Activated naive CD4-positive, alpha-beta T cell treated with anti-CD3 and anti-CD28 coated beads, Interleukin-2, amount 50 U/mL, for 24 hours (primary cell): ENCODE measurements around the gene HYDIN.
"Not testable (repeated sequence)": the region's sequence is repeated elsewhere in the genome, so short reads cannot be mapped to it uniquely, and the experiment has no call there.

Source experiments
- H3K27ac Mint-ChIP-seq: one replicate; pipeline ENCODE4 v1.8.0; 2021; ENCODE audit warnings: mild to moderate bottlenecking, mixed read lengths
- H3K27me3 Mint-ChIP-seq: one replicate; pipeline ENCODE4 v1.8.0; 2021; ENCODE audit warnings: mixed read lengths
- H3K36me3 Mint-ChIP-seq: one replicate; pipeline ENCODE4 v1.8.0; 2021; ENCODE audit warnings: mixed read lengths
- H3K4me1 Mint-ChIP-seq: one replicate; pipeline ENCODE4 v1.8.0; 2021; ENCODE audit warnings: mixed read lengths
- H3K4me3 Mint-ChIP-seq: one replicate; pipeline ENCODE4 v1.8.0; 2021; ENCODE audit warnings: mild to moderate bottlenecking, mixed read lengths
- H3K9me3 Mint-ChIP-seq: one replicate; pipeline ENCODE4 v1.8.0; 2021; ENCODE audit warnings: mixed read lengths

HYDIN gene

GRCh38 chr16:70920661-70921060 is 309.9 kb downstream of the HYDIN start:
- not testable (repeated sequence) for H3K27ac Mint-ChIP-seq

GRCh38 chr16:70888208-70888607 is 342.3 kb downstream of the HYDIN start:
- not testable (repeated sequence) for H3K9me3 Mint-ChIP-seq

More at GRCh38 chr16:70920661-70921060, 309.9 kb downstream of the HYDIN start:
- H3K36me3 Mint-ChIP-seq, H3K4me1 Mint-ChIP-seq, H3K9me3 Mint-ChIP-seq, H3K27me3 Mint-ChIP-seq, H3K4me3 Mint-ChIP-seq: not testable (repeated sequence)

GRCh38 chr16:70884652-70885051 is 345.9 kb downstream of the HYDIN start:
- H3K9me3 Mint-ChIP-seq, H3K36me3 Mint-ChIP-seq, H3K27me3 Mint-ChIP-seq, H3K27ac Mint-ChIP-seq, H3K4me3 Mint-ChIP-seq, H3K4me1 Mint-ChIP-seq: not testable (repeated sequence)

More at GRCh38 chr16:70888208-70888607, 342.3 kb downstream of the HYDIN start:
- not testable (repeated sequence) for H3K27me3 Mint-ChIP-seq, H3K27ac Mint-ChIP-seq, H3K4me1 Mint-ChIP-seq, H3K4me3 Mint-ChIP-seq, H3K36me3 Mint-ChIP-seq

GRCh38 chr16:70882311-70882710 is 348.2 kb downstream of the HYDIN start:
- not testable (repeated sequence) for H3K4me3 Mint-ChIP-seq, H3K27me3 Mint-ChIP-seq, H3K27ac Mint-ChIP-seq, H3K36me3 Mint-ChIP-seq, H3K9me3 Mint-ChIP-seq, H3K4me1 Mint-ChIP-seq

- H3K4me1 Mint-ChIP-seq, H3K9me3 Mint-ChIP-seq, H3K36me3 Mint-ChIP-seq, H3K27me3 Mint-ChIP-seq, H3K27ac Mint-ChIP-seq, H3K4me3 Mint-ChIP-seq: not testable (repeated sequence)
Measured at GRCh38 chr16:70877895-70878294, 352.6 kb downstream of the HYDIN start.

GRCh38 chr16:70876442-70876841 is 354.1 kb downstream of the HYDIN start:
- H3K4me1 Mint-ChIP-seq, H3K27me3 Mint-ChIP-seq, H3K27ac Mint-ChIP-seq, H3K36me3 Mint-ChIP-seq, H3K4me3 Mint-ChIP-seq, H3K9me3 Mint-ChIP-seq: not testable (repeated sequence)

- H3K4me3 Mint-ChIP-seq, H3K36me3 Mint-ChIP-seq, H3K27me3 Mint-ChIP-seq, H3K9me3 Mint-ChIP-seq, H3K27ac Mint-ChIP-seq, H3K4me1 Mint-ChIP-seq: not testable (repeated sequence)
Measured at GRCh38 chr16:70864698-70865097, 365.8 kb downstream of the HYDIN start.

GRCh38 chr16:70861996-70862395 is 368.5 kb downstream of the HYDIN start:
- not testable (repeated sequence) for H3K4me1 Mint-ChIP-seq, H3K4me3 Mint-ChIP-seq, H3K27me3 Mint-ChIP-seq, H3K9me3 Mint-ChIP-seq, H3K27ac Mint-ChIP-seq, H3K36me3 Mint-ChIP-seq

- not testable (repeated sequence) for H3K9me3 Mint-ChIP-seq, H3K4me3 Mint-ChIP-seq, H3K36me3 Mint-ChIP-seq, H3K27ac Mint-ChIP-seq, H3K27me3 Mint-ChIP-seq, H3K4me1 Mint-ChIP-seq
Measured at GRCh38 chr16:70851299-70851698, 379.2 kb downstream of the HYDIN start.

- not testable (repeated sequence) for H3K27ac Mint-ChIP-seq, H3K4me3 Mint-ChIP-seq, H3K27me3 Mint-ChIP-seq, H3K36me3 Mint-ChIP-seq, H3K4me1 Mint-ChIP-seq, H3K9me3 Mint-ChIP-seq
Measured at GRCh38 chr16:70823498-70824118, 406.9 kb downstream of the HYDIN start.

GRCh38 chr16:70822734-70823133 is 407.8 kb downstream of the HYDIN start:
- not testable (repeated sequence) for H3K9me3 Mint-ChIP-seq, H3K4me3 Mint-ChIP-seq, H3K4me1 Mint-ChIP-seq, H3K27me3 Mint-ChIP-seq, H3K36me3 Mint-ChIP-seq, H3K27ac Mint-ChIP-seq

GRCh38 chr16:70818088-70818487 is 412.4 kb downstream of the HYDIN start:
- not testable (repeated sequence) for H3K27me3 Mint-ChIP-seq, H3K36me3 Mint-ChIP-seq, H3K27ac Mint-ChIP-seq, H3K4me3 Mint-ChIP-seq, H3K4me1 Mint-ChIP-seq, H3K9me3 Mint-ChIP-seq

GRCh38 chr16:70809392-70810060 is 421.0 kb downstream of the HYDIN start:
- H3K36me3 Mint-ChIP-seq: no peaks in the 10 kb centered on the region
- H3K4me3 Mint-ChIP-seq: no peak overlapping the region
- H3K9me3 Mint-ChIP-seq: no peaks in the 10 kb centered on the region
- H3K27me3 Mint-ChIP-seq: no peaks in the 10 kb centered on the region
- no peak overlapping the region for H3K27ac Mint-ChIP-seq
- no peaks in the 10 kb centered on the region for H3K4me1 Mint-ChIP-seq

GRCh38 chr16:70808371-70808770 is 422.2 kb downstream of the HYDIN start:
- Mint-ChIP-seq H3K27me3 (no peaks in the 10 kb centered on the region), H3K27ac (no peak overlapping the region), H3K4me1 (no peaks in the 10 kb centered on the region), H3K36me3 (peaks cover 4% of the 10 kb centered on the region), H3K9me3 (no peaks in the 10 kb centered on the region), H3K4me3 (no peak overlapping the region)

- H3K27me3 Mint-ChIP-seq: no peaks in the 10 kb centered on the region
- no peak overlapping the region for H3K4me3 Mint-ChIP-seq
- H3K4me1 Mint-ChIP-seq: no peaks in the 10 kb centered on the region
- H3K9me3 Mint-ChIP-seq: no peaks in the 10 kb centered on the region
- H3K27ac Mint-ChIP-seq: no peak overlapping the region
- peaks cover 4% of the 10 kb centered on the region for H3K36me3 Mint-ChIP-seq
Measured at GRCh38 chr16:70805787-70806186, 424.7 kb downstream of the HYDIN start.

GRCh38 chr16:70805380-70805779 is 425.1 kb downstream of the HYDIN start:
- H3K4me1 Mint-ChIP-seq: peaks cover 2% of the 10 kb centered on the region
- H3K36me3 Mint-ChIP-seq: peaks cover 4% of the 10 kb centered on the region
- H3K9me3 Mint-ChIP-seq: no peaks in the 10 kb centered on the region
- no peak overlapping the region for H3K4me3 Mint-ChIP-seq
- H3K27ac Mint-ChIP-seq: no peak overlapping the region
- H3K27me3 Mint-ChIP-seq: no peaks in the 10 kb centered on the region

- H3K9me3 Mint-ChIP-seq: no peaks in the 10 kb centered on the region
- H3K27ac Mint-ChIP-seq: no peak overlapping the region
Measured at GRCh38 chr16:70804734-70805169, 425.8 kb downstream of the HYDIN start.

More at GRCh38 chr16:70804734-70805169, 425.8 kb downstream of the HYDIN start:
- Mint-ChIP-seq H3K4me3 (no peak overlapping the region), H3K4me1 (peaks cover 7% of the 10 kb centered on the region), H3K36me3 (peaks cover 4% of the 10 kb centered on the region), H3K27me3 (no peaks in the 10 kb centered on the region)
